ENCODE results near the gene RHBDL1. TPM values are rescaled to one million over a fixed set of nuclear protein-coding genes. Genes with fewer than 3 reads are reported as not detected.

The RHBDL1 gene
- total and polyA plus RNA-seq, 9 of the 15 experiments (the other 6 are each of a cell fraction or from before 2014, with no cell fraction given) = 0.03 to 5.6 (median 1.3) TPM; not detected in 1

GRCh38 chr16:667780-668518, 7.5 kb upstream of the RHBDL1 start, which contains the start of gene RHOT2 (continued):
- TF ChIP-seq RCOR1 (IDR thresholded peaks at IDR 0.05; ENCODE audit: borderline replicate concordance in 1 of 2, low read depth in 2 of 2, low read length in 2 of 2) = peak in 1 of 2 experiments; percentile 79; a peak in 1 of 4 replicates
- TF ChIP-seq TFE3 (CRISPR knock-in tag; IDR thresholded peaks at IDR 0.05) = no peak
- TF ChIP-seq ZSCAN29 (IDR thresholded peaks at IDR 0.05) = no peak
- no peak for TF ChIP-seq ZNF766 (CRISPR knock-in tag; conservative IDR thresholded peaks at IDR 0.05)
- TF ChIP-seq DACH1 (IDR thresholded peaks at IDR 0.05; ENCODE audit: partially characterized antibody) = no peak

- Histone ChIP-seq H2AFZ (ENCODE audit: low read depth, low read length) (no peak overlapping the region), H3K4me3 (peak overlapping the region; percentile 99), H3K4me2 (ENCODE audit: insufficient read depth, low read length) (peak overlapping the region; percentile 80), H3K79me2 (ENCODE audit: control insufficient read depth, insufficient read depth, low read length) (peaks cover 25% of the 10 kb centered on the region), H3K9me1 (ENCODE audit: control insufficient read depth, insufficient read depth, low read length) (no peaks in the 10 kb centered on the region), H3K4me1 (replicated peaks in 1 of 2; ENCODE audit: control insufficient read depth in 2 of 2, insufficient read depth in 2 of 2, low read length in 2 of 2) (peaks cover 11 to 94% of the 10 kb centered on the region in 2 experiments; a peak in 4 of 5 replicates), H3K36me3 (ENCODE audit: control insufficient read depth, insufficient read depth, low read length) (peaks cover 48% of the 10 kb centered on the region), H3K27me3 (ENCODE audit: control insufficient read depth in 2 of 2, insufficient read depth in 2 of 2, low read length in 2 of 2) (no peaks in the 10 kb centered on the region), H4K20me1 (replicated peaks; ENCODE audit: control insufficient read depth, insufficient read depth, low read length) (0 out of 2 replicates have a peak, but pooled peaks cover under 1% of the 10 kb centered on the region), H3K9me3 (replicated peaks; ENCODE audit: control insufficient read depth, insufficient read depth, low read depth, low read length) (no peaks in the 10 kb centered on the region), H3K27ac (ENCODE audit: extremely low read depth, low read depth, low read length) (peak overlapping the region; percentile 86), H3K9ac (ENCODE audit: insufficient read depth in 1 of 2, low read depth in 2 of 2, low read length in 2 of 2) (peak overlapping the region; percentile 88 to 98)
- intact Hi-C loops (cut with micrococcal nuclease) = loop anchor here (5.0 to 10.0 kb wide), 2 partner anchors 91 to 274 kb away; partner anchors contain the start of gene NME4
- ATAC-seq (peak; percentile 44), FAIRE-seq (no peak), DNase-seq (ENCODE audit: extremely low read depth in 1 of 4, low spot score in 3 of 4) (peak in 3 of 4 experiments; percentile 12 to 47 (median 35))
- in situ Hi-C loops (cut with MboI) = loop anchor here (5.0 kb wide), 1 partner anchor 91 kb away; no protein-coding TSS in a partner anchor
- POLR2A ChIA-PET = interaction anchor here (0.6 to 1.1 kb wide), 4 partner anchors 11 to 80 kb away, joined by 3 to 4 read pairs (median 3); partner anchors contain the start of gene METTL26
- no TSS peak for BruUV-seq (replicated peaks)
- WGBS (ENCODE audit: insufficient coverage, low coverage, missing lambda C conversion rate) = under 1% methylated on average over 49 of the region's 50 CpGs
- CTCF ChIA-PET (ENCODE audit: low intra/inter-chr PET ratio) = interaction anchor here (0.7 to 1.5 kb wide), 2 partner anchors 14 to 33 kb away, joined by 3 to 7 read pairs; partner anchors contain the start of gene METTL26
- TF ChIP-seq, protein P1, sequence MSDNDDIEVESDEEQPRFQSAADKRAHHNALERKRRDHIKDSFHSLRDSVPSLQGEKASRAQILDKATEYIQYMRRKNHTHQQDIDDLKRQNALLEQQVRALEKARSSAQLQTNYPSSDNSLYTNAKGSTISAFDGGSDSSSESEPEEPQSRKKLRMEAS (CRISPR knock-in tag; IDR thresholded peaks at IDR 0.05) = peak; percentile 62; the same call in 1 of the 2 replicates
- TF ChIP-seq ARID4B (CRISPR knock-in tag; IDR thresholded peaks at IDR 0.05) (0 out of 2 replicates have a peak, but pooled peaks have one; percentile 29), ZNF398 (CRISPR knock-in tag; IDR thresholded peaks at IDR 0.05) (no peak), BDP1 (IDR thresholded peaks at IDR 0.05; ENCODE audit: insufficient read depth, insufficient read length) (no peak)
These were observed 6.8 kb upstream of the RHBDL1 start for GRCh38 chr16:668519-669171.

Data from K562 (cell line).